HG02840 (cell line): ENCODE measurements around the gene RNASE4.
"Not testable (repeated sequence)": the region's sequence is repeated elsewhere in the genome, so short reads cannot be mapped to it uniquely, and the experiment has no call there.

Source experiments
- ATAC-seq: cut with Tn5 transposase; IDR thresholded peaks from one replicate; pipeline ENCODE4 v1.9.1; 2021; ENCODE audit warnings: mild to moderate bottlenecking, moderate library complexity, moderate number of reproducible peaks; ENCODE audit not compliant: unreplicated experiment, low FRiP score

Gene RNASE4

DNA sequence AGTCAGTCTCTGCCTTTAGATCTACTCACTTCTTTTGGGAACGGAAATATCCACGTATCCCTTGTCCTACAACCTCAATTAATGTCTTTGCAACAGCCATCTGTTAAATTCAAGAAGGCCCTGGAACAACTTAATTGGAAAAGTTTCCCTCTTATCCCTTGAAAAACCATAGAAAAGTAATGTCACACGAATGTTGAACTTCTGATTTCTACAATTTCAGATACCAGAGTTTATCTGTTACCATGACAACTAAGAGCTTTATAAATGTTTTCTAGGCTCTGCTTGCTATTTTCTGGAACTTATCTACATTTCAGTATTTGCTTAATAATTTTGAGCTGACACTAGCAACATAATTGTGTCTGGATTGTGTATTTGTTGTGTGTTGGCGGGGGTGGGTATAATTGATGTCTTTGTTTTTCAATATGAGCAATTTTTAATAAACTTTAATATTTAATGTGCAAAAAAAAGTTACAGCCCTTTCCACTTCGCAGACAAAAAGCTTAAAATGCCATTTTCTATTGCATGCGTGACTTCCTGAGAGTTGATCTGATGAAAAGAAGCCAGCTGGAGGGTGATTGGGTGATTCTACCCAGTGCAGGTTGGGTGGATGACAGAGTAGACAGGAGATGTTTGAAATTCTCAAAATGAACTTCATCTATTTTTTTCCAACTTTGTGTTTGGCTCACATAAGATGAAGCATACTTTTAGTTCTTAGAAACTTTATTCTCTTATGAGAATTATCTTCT lies 49.5 kb downstream of the RNASE4 start:
- no peak for ATAC-seq

GRCh38 chr14:20734430-20734806 lies 50.1 kb downstream of the RNASE4 start:
- no peak for ATAC-seq

GRCh38 chr14:20738292-20738691 lies 53.9 kb downstream of the RNASE4 start:
- not testable (repeated sequence) for ATAC-seq

DNA sequence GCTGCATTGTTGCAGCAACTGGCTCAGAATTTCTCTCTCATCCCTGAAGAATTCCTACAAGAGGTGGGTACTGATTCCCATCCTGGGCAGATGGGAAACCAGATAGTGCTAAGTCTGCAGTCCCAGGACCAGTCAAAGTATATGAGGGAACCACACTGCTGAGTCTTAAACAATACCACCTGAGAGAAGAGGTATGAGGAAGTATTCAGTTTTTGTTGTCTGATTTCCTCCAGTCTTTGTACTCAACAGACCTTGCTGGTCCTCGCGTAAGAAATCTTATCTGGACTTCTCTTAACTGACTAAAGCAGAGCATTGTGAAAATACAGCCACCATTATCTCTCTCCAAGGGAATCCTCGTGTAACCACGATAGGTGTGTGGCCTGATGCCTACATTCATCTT lies 57.8 kb downstream of the RNASE4 start:
- no peak for ATAC-seq

DNA sequence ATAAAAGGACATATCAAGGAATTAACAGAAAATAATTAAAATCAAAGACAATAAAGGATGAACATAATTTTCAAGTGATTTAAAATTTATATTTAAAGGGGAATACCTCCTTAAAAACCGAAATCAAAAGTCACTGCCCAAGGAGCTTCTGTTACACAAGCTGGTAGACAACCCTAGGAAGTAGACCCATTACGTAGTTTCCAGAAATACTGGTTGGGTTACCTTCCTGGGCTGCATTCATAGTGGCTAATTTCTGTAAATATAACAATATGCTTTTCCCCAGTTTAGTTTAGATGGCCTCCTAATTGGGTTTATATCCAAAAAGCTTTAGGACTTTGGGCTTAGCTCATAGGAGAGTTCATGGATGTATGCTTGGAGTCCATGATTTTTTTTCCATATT lies 59.2 kb downstream of the RNASE4 start:
- ATAC-seq, result no peak

- no peak for ATAC-seq
Observed at GRCh38 chr14:20745571-20746358, 61.4 kb downstream of the RNASE4 start, which contains the start of gene EDDM3A. Gene EDDM3A, plus strand, starts transcription at chr14:20745887. Its CDS starts 1,694 bp downstream, at chr14:20747581.

GRCh38 chr14:20746566-20746965 lies 62.2 kb downstream of the RNASE4 start:
- no peak for ATAC-seq

- ATAC-seq, result no peak
Observed at GRCh38 chr14:20748439-20748838, 64.1 kb downstream of the RNASE4 start.

DNA sequence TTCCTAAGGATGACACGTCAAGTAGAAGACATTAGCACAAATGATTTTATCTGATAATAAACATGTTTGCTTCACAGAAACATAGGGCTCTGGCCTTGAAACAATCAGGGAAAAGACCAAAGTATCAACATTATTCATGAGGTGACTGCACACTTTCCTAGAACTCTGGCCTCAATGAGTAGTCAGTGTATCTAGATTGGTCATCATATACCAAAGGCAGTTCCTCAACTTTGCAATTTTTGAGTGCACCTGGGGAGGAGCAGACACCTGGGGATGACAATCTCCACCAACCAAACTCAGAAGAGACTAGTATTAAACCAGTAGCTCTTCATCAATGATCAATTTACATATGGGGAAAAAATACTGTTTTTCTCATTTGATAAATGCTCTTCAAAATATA lies 65.8 kb downstream of the RNASE4 start:
- ATAC-seq, result no peak
